Measurements from ENCODE around the gene VEGFB.
A peak's percentile ranks its signal among the peaks of the same experiment; 100 is the strongest.

The VEGFB gene

GRCh38 chr11:64263021-64263946 lies 28.9 kb downstream of the VEGFB start:
- no peak for DNase-seq

- no peak for DNase-seq
These were observed 29.5 kb downstream of the VEGFB start for GRCh38 chr11:64263947-64264317.

- no peak for DNase-seq
These were observed 30.0 kb downstream of the VEGFB start for GRCh38 chr11:64264371-64264852.

DNA sequence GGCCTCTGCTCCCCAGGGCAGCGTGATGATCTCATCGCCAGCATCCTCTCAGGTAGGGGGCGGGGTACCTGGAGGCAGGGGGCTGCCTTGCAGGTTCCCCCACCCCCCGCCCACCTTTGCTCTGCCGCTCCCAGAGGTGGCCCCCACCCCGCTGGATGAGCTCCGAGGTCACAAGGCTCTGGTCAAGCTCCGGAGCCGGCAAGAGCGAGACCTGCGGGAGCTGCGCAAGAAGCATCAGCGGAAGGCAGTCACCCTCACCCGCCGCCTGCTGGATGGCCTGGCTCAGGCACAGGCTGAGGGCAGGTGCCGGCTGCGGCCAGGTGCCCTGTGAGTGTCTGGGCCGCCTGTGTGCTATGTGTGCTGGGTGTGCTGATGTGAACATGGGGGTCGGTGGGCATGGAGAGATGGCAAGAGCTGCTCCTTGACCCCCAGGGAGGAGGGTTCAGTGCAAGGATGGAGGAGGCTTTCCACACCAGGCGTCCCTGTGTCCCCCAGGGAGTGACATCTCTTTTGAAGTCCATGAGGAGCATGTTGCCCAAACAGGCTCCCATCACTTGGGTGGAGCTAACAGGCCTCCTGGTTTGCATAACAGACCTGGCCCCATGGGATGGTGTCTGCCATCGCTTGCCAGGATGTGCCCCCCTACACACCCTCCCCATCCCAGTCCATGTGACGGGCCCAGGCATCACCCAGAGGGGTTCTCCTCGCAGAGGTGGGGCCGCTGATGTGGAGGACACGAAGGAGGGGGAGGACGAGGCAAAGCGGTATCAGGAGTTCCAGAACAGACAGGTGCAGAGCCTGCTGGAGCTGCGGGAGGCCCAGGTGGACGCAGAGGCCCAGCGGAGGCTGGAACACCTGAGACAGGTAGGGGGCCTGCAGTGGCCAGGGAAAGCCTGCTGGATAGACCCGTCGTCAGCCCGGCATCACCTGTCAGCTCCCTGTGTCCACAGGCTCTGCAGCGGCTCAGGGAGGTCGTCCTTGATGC lies 31.1 kb downstream of the VEGFB start:
- no peak for DNase-seq

DNA sequence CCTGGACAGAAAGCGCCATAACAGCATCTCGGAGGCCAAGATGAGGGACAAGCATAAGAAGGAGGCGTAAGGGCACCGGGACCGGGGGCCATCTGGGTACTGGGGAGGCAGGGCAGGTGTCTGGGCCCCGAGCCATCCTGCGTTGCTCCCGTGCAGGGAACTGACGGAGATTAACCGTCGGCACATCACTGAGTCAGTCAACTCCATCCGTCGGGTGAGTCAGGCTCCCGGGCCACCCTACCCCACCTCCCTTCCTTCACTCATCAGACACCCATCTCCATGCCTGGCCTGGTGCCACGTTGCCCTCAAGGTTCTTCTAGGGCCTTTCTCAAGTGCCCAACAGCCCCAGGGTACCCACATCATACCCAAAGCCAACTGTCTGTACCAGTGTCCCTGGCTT lies 32.0 kb downstream of the VEGFB start:
- DNase-seq: no peak

GRCh38 chr11:64267207-64267945 lies 33.0 kb downstream of the VEGFB start:
- no peak for DNase-seq

DNA sequence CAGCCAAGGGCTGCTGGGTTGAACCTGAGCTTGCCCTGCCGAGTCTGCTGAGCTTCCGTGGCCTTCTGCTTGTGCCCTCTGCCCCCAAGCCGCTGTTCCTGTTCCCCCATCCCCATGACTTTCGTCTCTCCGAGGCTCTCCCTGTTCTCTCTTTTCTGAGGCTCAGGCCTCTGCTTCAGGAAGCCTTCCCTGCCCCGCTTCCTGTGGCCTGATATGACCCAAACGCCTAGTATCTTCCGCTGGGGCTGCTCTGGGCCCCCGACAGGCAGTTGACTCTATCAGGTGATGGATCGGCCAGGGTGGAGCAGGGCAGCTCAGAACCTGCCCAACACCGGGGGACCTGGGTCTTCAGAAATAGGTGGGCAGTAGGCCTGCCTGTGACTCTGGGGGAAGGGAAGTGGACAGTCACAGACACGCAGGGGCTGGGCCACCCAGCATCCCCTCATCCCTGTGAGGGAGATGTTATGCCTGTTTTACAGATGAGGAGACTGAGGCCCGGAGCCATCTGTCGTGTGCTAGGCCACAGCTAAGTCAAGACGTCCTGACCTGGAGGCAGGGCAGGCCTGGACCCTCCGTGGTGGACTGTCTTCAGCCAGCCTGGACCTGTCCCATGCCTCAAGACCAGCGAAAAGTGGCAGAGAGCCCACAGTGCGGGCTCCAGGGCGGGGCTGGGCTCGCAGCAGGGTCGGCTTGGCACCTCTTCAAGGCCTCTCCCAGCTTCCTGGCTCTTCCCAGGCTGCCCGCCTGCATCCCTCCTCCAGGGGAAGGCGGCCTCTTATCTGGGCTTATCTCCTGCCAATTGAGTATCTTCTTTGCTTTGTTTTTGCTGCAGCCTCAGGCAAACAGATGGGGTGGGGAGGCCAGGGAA lies 33.9 kb downstream of the VEGFB start:
- no peak for DNase-seq

DNA sequence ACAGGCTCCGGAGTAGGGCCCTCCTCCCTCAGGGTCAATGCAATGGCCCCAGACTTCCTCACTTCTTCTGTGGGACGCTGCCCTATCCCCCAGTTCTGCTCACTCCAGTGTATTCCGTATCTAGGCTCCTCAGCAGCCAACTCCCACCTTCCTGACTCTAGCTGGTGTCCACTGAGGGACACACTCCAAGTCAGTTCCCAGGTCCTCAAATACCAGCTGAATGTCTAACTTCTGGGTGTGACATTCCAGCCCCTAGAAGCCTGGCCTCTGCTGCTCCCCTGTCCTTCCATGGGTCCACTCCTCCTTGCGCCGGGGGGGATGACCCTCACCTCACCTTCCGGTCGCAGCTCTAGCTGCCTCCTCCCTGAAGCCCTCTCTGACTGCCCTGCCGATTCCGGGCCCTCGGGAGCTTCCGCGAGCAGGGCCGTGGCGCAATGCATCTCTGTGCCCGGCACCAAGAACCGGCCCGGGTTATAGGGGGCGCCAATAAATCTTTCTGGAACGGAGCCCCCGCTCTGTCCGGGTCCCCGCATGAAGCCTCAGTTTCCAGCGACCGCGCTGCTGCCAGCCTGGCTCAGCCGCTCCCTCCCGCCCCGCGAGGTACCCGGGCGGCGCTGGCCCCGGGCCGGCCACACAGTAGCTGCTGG lies 34.6 kb downstream of the VEGFB start:
- DNase-seq: peak; percentile 84

- peak; percentile 100 for DNase-seq
These were observed 35.3 kb downstream of the VEGFB start for GRCh38 chr11:64269540-64270220.

DNA sequence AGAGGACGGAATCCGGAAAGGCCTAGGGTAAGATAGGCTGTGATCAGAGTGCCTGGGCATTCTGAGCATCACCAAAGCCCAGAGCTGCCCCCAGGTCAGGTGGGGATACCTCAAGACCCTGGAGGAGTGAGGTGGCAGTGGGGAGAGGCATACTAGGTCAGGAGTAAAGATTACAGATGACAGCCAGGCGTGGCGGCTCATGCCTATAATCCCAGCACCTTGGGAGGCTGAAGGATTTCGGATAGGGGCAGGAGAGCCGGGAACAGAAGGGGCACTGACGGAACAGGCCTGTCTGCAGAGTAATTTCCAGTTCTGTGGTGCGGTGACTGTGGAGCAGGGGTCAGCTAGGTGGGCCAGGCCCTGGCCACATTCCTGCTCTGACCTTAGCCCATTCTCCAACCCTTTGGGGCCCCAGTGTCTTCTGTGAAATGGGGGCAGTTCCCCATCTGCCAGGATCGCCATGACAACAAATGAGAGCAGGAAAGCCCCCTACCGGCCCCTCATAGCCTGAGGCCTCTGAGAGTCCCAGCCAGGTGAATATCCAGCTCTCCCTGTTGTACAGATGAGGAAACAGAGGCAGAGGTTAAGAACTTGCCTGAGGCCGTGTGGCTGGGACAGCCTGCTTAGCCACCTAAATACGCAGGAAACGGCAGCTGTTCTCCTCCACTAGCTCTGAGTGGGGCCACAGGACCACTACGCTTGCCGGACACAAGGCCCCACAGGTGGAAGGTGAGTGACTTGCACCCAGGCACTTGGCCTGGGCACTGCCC lies 40.8 kb downstream of the VEGFB start:
- DNase-seq: no peak

DNA sequence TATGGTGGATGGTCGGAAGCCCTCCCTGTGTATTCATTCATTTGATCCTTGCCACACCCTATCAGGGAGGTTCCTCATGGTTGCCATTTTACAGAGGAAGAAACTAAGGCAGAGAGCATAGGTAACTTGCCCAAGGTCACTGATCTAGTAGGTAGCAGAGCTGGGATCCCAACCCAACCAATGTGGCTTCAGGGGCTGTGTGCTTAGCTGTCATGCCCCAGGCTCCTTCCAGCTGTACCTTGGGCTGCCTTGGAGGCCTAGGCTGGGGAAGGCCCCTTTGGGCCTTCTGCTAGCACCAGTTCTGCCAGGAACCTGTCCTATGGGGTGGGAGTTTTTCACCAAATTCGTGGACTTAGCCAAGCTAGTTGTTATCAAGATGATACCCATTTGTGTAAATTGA lies 41.5 kb downstream of the VEGFB start:
- DNase-seq: no peak

DNA sequence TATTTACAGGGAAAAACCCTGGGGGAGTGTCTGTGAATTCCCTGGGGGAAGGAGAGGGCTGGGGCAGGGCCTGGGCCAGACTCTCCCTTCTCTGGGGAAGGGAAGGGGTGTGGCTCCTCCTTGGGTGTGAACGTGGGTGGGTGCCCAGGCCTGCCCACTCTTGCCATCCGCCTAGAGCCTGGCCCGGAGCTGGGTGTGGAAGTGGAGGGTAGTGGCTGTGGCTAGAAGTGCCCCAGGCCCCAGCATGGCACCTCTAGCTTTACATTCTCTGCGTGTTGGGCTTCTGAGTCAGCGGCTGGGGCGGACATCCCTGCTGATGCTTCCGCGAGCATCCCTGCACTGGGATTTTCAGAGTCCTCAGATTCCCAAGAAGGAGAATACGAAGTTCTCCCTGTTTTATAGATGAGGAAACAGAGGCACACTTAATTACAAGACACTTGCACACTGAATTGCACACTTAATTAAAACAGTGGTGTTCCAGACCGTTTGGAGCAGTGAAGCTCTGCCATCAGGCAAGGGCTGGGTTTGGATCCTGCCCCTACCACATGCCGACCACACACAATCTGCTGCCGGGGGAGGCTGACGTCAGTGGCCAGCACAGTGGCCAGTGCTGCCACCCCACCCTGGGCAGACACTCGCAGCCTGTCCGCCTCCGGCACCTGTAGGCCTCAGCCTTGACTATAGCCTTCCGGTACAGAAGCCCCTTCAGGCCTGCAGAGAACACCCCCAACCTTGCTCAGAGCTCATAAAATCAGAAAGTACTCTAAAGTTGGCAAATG lies 42.5 kb downstream of the VEGFB start:
- DNase-seq: no peak

GRCh38 chr11:64278576-64279190 lies 44.3 kb downstream of the VEGFB start:
- no peak for DNase-seq

DNA sequence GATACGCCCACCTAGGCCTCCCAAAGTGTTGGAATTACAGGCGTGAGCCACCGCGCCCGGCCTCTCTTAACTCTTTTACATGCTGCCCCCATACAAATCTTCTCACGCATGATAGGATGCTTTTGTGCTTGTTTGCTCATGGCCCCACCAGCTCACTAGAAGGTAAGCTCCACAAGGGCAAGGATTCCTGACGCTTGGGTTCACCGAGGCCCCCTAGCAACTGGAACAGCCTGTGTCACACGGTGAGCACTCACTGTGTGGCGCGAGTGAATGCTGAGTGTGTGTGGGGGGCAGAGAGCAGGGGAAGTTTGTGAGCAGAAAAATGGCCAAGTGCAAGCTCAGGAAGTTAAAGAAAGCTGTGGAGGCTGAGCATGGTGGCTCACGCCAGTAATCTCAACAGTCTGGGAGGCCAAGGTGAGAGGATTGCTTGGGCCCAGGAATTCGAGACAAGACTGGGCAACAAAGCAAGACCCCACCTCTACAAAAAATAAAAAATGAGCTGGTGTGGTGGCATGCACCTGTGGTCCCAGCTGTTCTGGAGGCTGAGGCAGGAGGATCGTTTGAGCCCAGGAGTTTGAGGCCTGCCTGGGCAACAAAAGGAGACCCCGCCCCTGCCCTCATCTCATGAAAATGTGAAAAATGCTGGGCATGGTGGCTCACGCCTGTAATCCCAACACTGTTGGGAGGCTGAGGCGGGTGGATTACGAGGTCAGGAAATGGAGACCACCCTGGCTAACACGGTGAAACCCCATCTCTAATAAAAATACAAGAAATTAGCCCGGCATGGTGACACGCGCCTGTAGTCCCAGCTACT lies 47.8 kb downstream of the VEGFB start:
- no peak for DNase-seq

DNA sequence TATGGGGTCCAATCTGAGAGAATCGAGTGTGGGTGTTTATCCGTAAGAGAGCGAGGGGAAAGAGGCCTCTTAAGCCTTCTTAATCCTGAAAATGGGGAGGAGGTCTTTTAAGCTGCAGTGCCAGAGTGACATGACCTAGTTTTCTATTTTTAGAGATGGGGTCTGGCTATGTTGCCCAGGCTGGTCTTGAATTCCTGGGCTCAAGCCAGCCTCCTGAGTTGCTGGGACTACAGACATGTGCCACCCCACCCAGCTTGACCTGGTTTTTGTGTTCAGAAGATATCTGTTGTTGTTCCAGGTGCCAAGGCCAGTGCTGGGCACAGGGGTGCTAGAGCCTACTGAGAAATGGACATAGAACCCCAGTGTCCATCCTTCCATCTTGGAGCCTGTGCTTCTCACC lies 48.7 kb downstream of the VEGFB start:
- DNase-seq: no peak

- peak; percentile 97 for DNase-seq
These were observed 49.9 kb downstream of the VEGFB start, which contains the start of gene BAD for GRCh38 chr11:64284048-64284961. Gene BAD, minus strand, starts transcription at chr11:64284665. Its CDS starts 297 bp downstream, at chr11:64284368.
